GM21737 (cell line): ENCODE measurements around the gene SPEF2.
"Not testable (repeated sequence)": the region's sequence is repeated elsewhere in the genome, so short reads cannot be mapped to it uniquely, and the experiment has no call there.

Source experiments
- ATAC-seq: cut with Tn5 transposase; IDR thresholded peaks from one replicate; pipeline ENCODE4 v1.9.1; 2021; ENCODE audit warnings: mild to moderate bottlenecking, moderate library complexity; ENCODE audit not compliant: unreplicated experiment

Gene SPEF2

GRCh38 chr5:35657877-35658276, 40.2 kb downstream of the SPEF2 start:
- ATAC-seq = no peak

GRCh38 chr5:35659556-35659955, 41.9 kb downstream of the SPEF2 start:
- ATAC-seq = no peak

GRCh38 chr5:35660451-35660850, 42.8 kb downstream of the SPEF2 start:
- no peak for ATAC-seq

GRCh38 chr5:35664584-35664983, 46.9 kb downstream of the SPEF2 start:
- ATAC-seq = no peak

- ATAC-seq = no peak
Observed at GRCh38 chr5:35665096-35665495, 47.4 kb downstream of the SPEF2 start.

- ATAC-seq = no peak
Observed at GRCh38 chr5:35668319-35668718, 50.7 kb downstream of the SPEF2 start.

- ATAC-seq = no peak
Observed at GRCh38 chr5:35668794-35669193, 51.1 kb downstream of the SPEF2 start.

GRCh38 chr5:35671541-35672295, 54.1 kb downstream of the SPEF2 start:
- no peak for ATAC-seq

- ATAC-seq = not testable (repeated sequence)
Observed at GRCh38 chr5:35672296-35672655, 54.6 kb downstream of the SPEF2 start.

- ATAC-seq = no peak
Observed at GRCh38 chr5:35672995-35673394, 55.3 kb downstream of the SPEF2 start.

GRCh38 chr5:35674049-35674448, 56.4 kb downstream of the SPEF2 start:
- ATAC-seq = no peak

- no peak for ATAC-seq
Observed at GRCh38 chr5:35675392-35675791, 57.7 kb downstream of the SPEF2 start.

- ATAC-seq = no peak
Observed at GRCh38 chr5:35677878-35678277, 60.2 kb downstream of the SPEF2 start.

- ATAC-seq = no peak
Observed at GRCh38 chr5:35678661-35679060, 61.0 kb downstream of the SPEF2 start.

GRCh38 chr5:35679357-35679756, 61.7 kb downstream of the SPEF2 start:
- ATAC-seq = no peak

GRCh38 chr5:35681911-35682310, 64.2 kb downstream of the SPEF2 start:
- no peak for ATAC-seq

- ATAC-seq = no peak
Observed at GRCh38 chr5:35683466-35683865, 65.8 kb downstream of the SPEF2 start.

GRCh38 chr5:35685161-35685560, 67.5 kb downstream of the SPEF2 start:
- no peak for ATAC-seq

- ATAC-seq = no peak
Observed at GRCh38 chr5:35687961-35688360, 70.3 kb downstream of the SPEF2 start.

- no peak for ATAC-seq
Observed at GRCh38 chr5:35694481-35694880, 76.8 kb downstream of the SPEF2 start.

- ATAC-seq = no peak
Observed at GRCh38 chr5:35698047-35698808, 80.6 kb downstream of the SPEF2 start.

- no peak for ATAC-seq
Observed at GRCh38 chr5:35707659-35708058, 90.0 kb downstream of the SPEF2 start.
